ENCODE results near the gene LHFPL6. TPM values are rescaled to one million over a fixed set of nuclear protein-coding genes. Genes with fewer than 3 reads are reported as not detected.

The LHFPL6 gene
- total and polyA plus RNA-seq, 9 of the 15 experiments (the other 6 are each of a cell fraction or from before 2014, with no cell fraction given) = 0.18 TPM; not detected in 8

DNA sequence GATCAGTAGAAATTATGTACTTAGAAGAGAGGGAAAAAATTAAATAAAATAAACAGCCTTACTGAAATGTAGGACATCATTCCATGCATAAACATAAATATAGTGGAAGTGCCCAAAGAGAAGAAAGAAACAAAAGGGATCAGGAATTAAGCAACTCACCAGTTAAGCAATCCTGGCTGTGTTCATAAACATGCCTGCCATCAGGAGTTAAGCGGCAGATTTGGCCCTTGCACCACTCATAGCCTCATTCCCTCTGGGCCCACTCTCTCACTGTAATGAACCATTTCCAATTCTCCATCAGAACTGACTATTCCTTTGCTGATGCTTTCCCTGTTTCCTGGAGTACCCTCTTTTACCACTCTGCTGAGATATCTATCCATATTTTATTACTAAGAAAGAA is 281.4 kb downstream of the LHFPL6 start:
- Histone ChIP-seq H4K20me1 (replicated peaks; ENCODE audit: control insufficient read depth, insufficient read depth, low read length) (no peaks in the 10 kb centered on the region), H3K9me1 (ENCODE audit: control insufficient read depth, insufficient read depth, low read length) (no peaks in the 10 kb centered on the region), H3K79me2 (ENCODE audit: control insufficient read depth, insufficient read depth, low read length) (no peaks in the 10 kb centered on the region), H3K27ac (ENCODE audit: extremely low read depth, low read depth, low read length) (no peak overlapping the region), H3K36me3 (ENCODE audit: control insufficient read depth, insufficient read depth, low read length) (no peaks in the 10 kb centered on the region), H3K4me2 (ENCODE audit: insufficient read depth, low read length) (no peak overlapping the region), H3K4me3 (no peak overlapping the region), H3K4me1 (replicated peaks in 1 of 2; ENCODE audit: control insufficient read depth in 2 of 2, insufficient read depth in 2 of 2, low read length in 2 of 2) (no peaks in the 10 kb centered on the region), H3K9ac (ENCODE audit: insufficient read depth in 1 of 2, low read depth in 2 of 2, low read length in 2 of 2) (no peak overlapping the region), H3K27me3 (ENCODE audit: control insufficient read depth in 2 of 2, insufficient read depth in 2 of 2, low read length in 2 of 2) (no peaks in the 10 kb centered on the region), H3K9me3 (replicated peaks; ENCODE audit: control insufficient read depth, insufficient read depth, low read depth, low read length) (no peaks in the 10 kb centered on the region), H2AFZ (ENCODE audit: low read depth, low read length) (no peak overlapping the region)
- ChIA-PET POLR2A (no interaction called here), CTCF (ENCODE audit: low intra/inter-chr PET ratio) (no interaction called here)
- DNase-seq (ENCODE audit: extremely low read depth in 1 of 4, low spot score in 3 of 4) = no peak
- intact Hi-C loops (cut with micrococcal nuclease) (no loop called here), in situ Hi-C loops (cut with MboI) (no loop called here)
- TF ChIP-seq HNRNPUL1 (IDR thresholded peaks at IDR 0.05; ENCODE audit: low read length) = no peak
- no peak for TF ChIP-seq FOXP4 (CRISPR knock-in tag; IDR thresholded peaks at IDR 0.05; ENCODE audit: borderline replicate concordance)
- no peak for TF ChIP-seq PHF8 (IDR thresholded peaks at IDR 0.05; ENCODE audit: borderline replicate concordance, low read length)
- TF ChIP-seq CLOCK (CRISPR knock-in tag; IDR thresholded peaks at IDR 0.05; ENCODE audit: borderline replicate concordance) = no peak
- no peak for FAIRE-seq
- ATAC-seq = no peak
- WGBS (ENCODE audit: insufficient coverage, low coverage, missing lambda C conversion rate) = 10% methylated on average over 1 of the region's 1 CpG
- no TSS peak for BruUV-seq (replicated peaks)
